C4-2B (cell line): Measurements from ENCODE around the gene MYBPC1.

ENCODE experiments used
- CTCF ChIP-seq: fragments of 450-650 bp; conservative IDR thresholded peaks from 2 replicates; pipeline ENCODE4 v1.5.1; 2017; ENCODE audit warnings: mild to moderate bottlenecking
- ZFX ChIP-seq: fragments of 450-650 bp; IDR thresholded peaks from 2 replicates; pipeline ENCODE4 v1.6.1; 2017

GRCh38 chr12:101713930-101714329 is 119.2 kb downstream of the MYBPC1 start:
- peak; percentile 24 for TF ChIP-seq CTCF
- TF ChIP-seq ZFX: no peak
